B cell (primary cell): ENCODE results near the gene TSPAN16. TPM values are rescaled to one million over a fixed set of nuclear protein-coding genes. Genes with fewer than 3 reads are reported as not detected.
A peak's percentile ranks its signal among the peaks of the same experiment; 100 is the strongest.

Experiments
- ATAC-seq: fragments of 200-7000 bp; cut with Tn5 transposase; one replicate; pipeline ENCODE4 v1.10.0; 2021; ENCODE audit warnings: low read depth, mild to moderate bottlenecking, moderate number of reproducible peaks, moderate library complexity
- CTCF ChIA-PET: fragments of 350-600 bp; sonication (Branson Sonifier 250); formaldehyde crosslinking; loops from one replicate; lab custom pipeline; 2021; ENCODE audit warnings: antibody characterized with exemption, inconsistent platforms; lab: Charles Lee
- POLR2A ChIA-PET: fragments of 350-600 bp; sonication (Branson Sonifier 250); formaldehyde crosslinking; loops from one replicate; lab custom pipeline; 2021; ENCODE audit warnings: antibody characterized with exemption; lab: Charles Lee
- DNase-seq: peaks from one replicate; pipeline ENCODE4 v3.0.0; 2013
- H2AFZ ChIP-seq: 2 replicates; pipeline ENCODE4 v1.6.1; 2012; ENCODE audit warnings: mild to moderate bottlenecking, low read depth, low read length; ENCODE audit not compliant: insufficient read depth, poor library complexity, severe bottlenecking
- H3K27ac ChIP-seq, 2 donors: 1 replicate in 1 of 2; 2 replicates in 1 of 2; pipeline ENCODE4 v1.5.1; 2012 to 2013; ENCODE audit warnings: low read length in 2 of 2, mild to moderate bottlenecking in 2 of 2, moderate library complexity in 1 of 2
- H3K27me3 ChIP-seq, 4 experiments: fragments of 200-600 bp in 1 of 4; sonication (generic) in 1 of 4; replicated peaks in 1 of 4; 1 replicate in 2 of 4; 2 replicates in 2 of 4; pipeline versions ENCODE4 v1.6.1 to v1.7.0; 2013 to 2016; ENCODE audit warnings: low read length in 3 of 4, mild to moderate bottlenecking in 2 of 4, mixed read lengths in 1 of 4, moderate library complexity in 1 of 4; ENCODE audit not compliant: insufficient read depth in 4 of 4, control insufficient read depth in 3 of 4; ENCODE audit errors: control extremely low read depth in 1 of 4
- H3K36me3 ChIP-seq, 2 experiments: replicated peaks in 1 of 2; 1 replicate in 1 of 2; 2 replicates in 1 of 2; pipeline versions ENCODE4 v1.6.1 to v1.7.1; 2013; ENCODE audit warnings: low read length in 1 of 2; ENCODE audit not compliant: insufficient read depth in 2 of 2, control insufficient read depth in 1 of 2; ENCODE audit errors: control extremely low read depth in 1 of 2, extremely low read depth in 1 of 2
- H3K4me1 ChIP-seq, 2 donors: fragments of 200-600 bp in 1 of 2; sonication (generic) in 1 of 2; 1 replicate in 1 of 2; 2 replicates in 1 of 2; pipeline versions ENCODE4 v1.5.1 to v1.6.1; 2013 to 2017; ENCODE audit warnings: low read length in 2 of 2; ENCODE audit not compliant: control insufficient read depth in 2 of 2, insufficient read depth in 2 of 2
- H3K4me2 ChIP-seq: replicated peaks from 2 replicates; pipeline ENCODE3; 2012; ENCODE audit warnings: mild to moderate bottlenecking, low read depth, low read length; ENCODE audit not compliant: poor library complexity, severe bottlenecking
- H3K4me3 ChIP-seq, 5 experiments: fragments of 200-600 bp in 1 of 5; sonication (generic) in 1 of 5; 1 replicate in 3 of 5; 2 replicates in 2 of 5; pipeline versions ENCODE4 v1.5.1 to v1.7.0; 2011 to 2016; ENCODE audit warnings: low read length in 4 of 5, mild to moderate bottlenecking in 4 of 5, low read depth in 2 of 5, control low read depth in 1 of 5, moderate library complexity in 1 of 5; ENCODE audit not compliant: insufficient read depth in 1 of 5; ENCODE audit errors: control extremely low read depth in 1 of 5, extremely low read depth in 1 of 5
- H3K79me2 ChIP-seq: fragments of 200-600 bp; sonication (generic); one replicate; pipeline ENCODE4 v1.6.0; 2016; ENCODE audit warnings: low read length; ENCODE audit not compliant: control insufficient read depth, insufficient read depth
- H3K9ac ChIP-seq: fragments of 200-600 bp; sonication (generic); 2 replicates; pipeline ENCODE4 v1.6.1; 2017; ENCODE audit warnings: mild to moderate bottlenecking, low read length, moderate library complexity
- H3K9me3 ChIP-seq, 3 donors: one replicate each; pipeline versions ENCODE4 v1.6.1 to v1.7.1; 2013; ENCODE audit warnings: low read length in 2 of 3; ENCODE audit not compliant: control insufficient read depth in 2 of 3, insufficient read depth in 1 of 3; ENCODE audit errors: control extremely low read depth in 1 of 3
- H4K20me1 ChIP-seq: 2 replicates; pipeline ENCODE4 v1.6.0; 2012; ENCODE audit warnings: mild to moderate bottlenecking, low read length; ENCODE audit not compliant: insufficient read depth, control insufficient read depth, poor library complexity, severe bottlenecking
- H3K27ac Mint-ChIP-seq: one replicate; pipeline ENCODE4 v1.8.0; 2021; ENCODE audit warnings: mixed read lengths
- H3K27me3 Mint-ChIP-seq: one replicate; pipeline ENCODE4 v1.8.0; 2021; ENCODE audit warnings: mixed read lengths
- H3K4me1 Mint-ChIP-seq: one replicate; pipeline ENCODE4 v1.8.0; 2021; ENCODE audit warnings: mixed read lengths
- H3K4me3 Mint-ChIP-seq: one replicate; pipeline ENCODE4 v1.8.0; 2021; ENCODE audit warnings: mixed read lengths
- H3K9me3 Mint-ChIP-seq: one replicate; pipeline ENCODE4 v1.8.0; 2022; ENCODE audit warnings: mixed read lengths; ENCODE audit not compliant: insufficient read depth
- CTCF ChIP-seq: fragments of 200-600 bp; IDR thresholded peaks from one replicate; pipeline ENCODE4 v1.8.0; 2022; ENCODE audit warnings: antibody characterized with exemption, mild to moderate bottlenecking
- EZH2 ChIP-seq: IDR thresholded peaks from 2 replicates; pipeline ENCODE4 v1.6.1; 2012; ENCODE audit warnings: borderline replicate concordance, low read depth, mild to moderate bottlenecking, moderate library complexity, low read length; ENCODE audit not compliant: insufficient read depth, poor library complexity, severe bottlenecking
- WGBS: methylation state at CpG from one replicate; pipeline ENCODE4 v1.1.5; 2013; ENCODE audit warnings: missing lambda C conversion rate; ENCODE audit not compliant: insufficient coverage; 5-methylcytosine and 5-hydroxymethylcytosine counted together
- intact Hi-C: fragments of 100-400 bp; cut with micrococcal nuclease; formaldehyde crosslinking; loops from one replicate; pipeline ENCODE4 v1.10.0; 2022
- polyA plus RNA-seq: library from polyadenylated mRNA; depleted of rRNA; stranded (reverse); fragments of >200 nt; gene quantifications from 2 replicates; pipeline ENCODE4 v1.2.3, GENCODE V29; 2012
- total RNA-seq, 2 donors: library from RNA; stranded (reverse); fragments of 120-200 nt in 1 of 2; gene quantifications; 1 replicate in 1 of 2; 2 replicates in 1 of 2; pipeline versions ENCODE4 v1.2.3 to v1.2.4, GENCODE V29; 2013 to 2022

Gene TSPAN16
- total and polyA plus RNA-seq, 2 donors (not counting 1 experiment from before 2014, with no cell fraction given), result not detected

- Histone ChIP-seq H3K4me3 (peak within 1 kb of the TSS in 4 of 5 experiments; percentile 23 to 46 (median 36)), H3K4me2 (peak within 1 kb of the TSS; percentile 84), H4K20me1 (no peaks in the 10 kb centered on the region), H3K9ac (peak within 1 kb of the TSS; percentile 26), H3K27me3 (peaks cover 0 to 11% (median 4%) of the 10 kb centered on the region in 4 experiments), H3K9me3 (peaks cover 0 to 12% (median 0%) of the 10 kb centered on the region in 3 donors), H3K79me2 (no peaks in the 10 kb centered on the region), H2AFZ (peak within 1 kb of the TSS; percentile 54), H3K4me1 (peaks cover 4 to 7% of the 10 kb centered on the region in 2 donors), H3K36me3 (no peaks in the 10 kb centered on the region), H3K27ac (no peak within 1 kb of the TSS)
- CTCF ChIA-PET, result no interaction called here
- intact Hi-C loops, result no loop called here
- POLR2A ChIA-PET, result no interaction called here
- peaks cover 15% of the 10 kb centered on the region for H3K4me1 Mint-ChIP-seq
- H3K9me3 Mint-ChIP-seq, result no peaks in the 10 kb centered on the region
- ATAC-seq (peak; percentile 79), DNase-seq (peak; percentile 85)
- H3K27ac Mint-ChIP-seq, result peak within 1 kb of the TSS; percentile 53
- TF ChIP-seq CTCF (no peak), EZH2 (no peak)
- peaks cover 13% of the 10 kb centered on the region for H3K27me3 Mint-ChIP-seq
- peak within 1 kb of the TSS; percentile 82 for H3K4me3 Mint-ChIP-seq
- 10% methylated on average over 46 of the region's 62 CpGs for WGBS
Observed at GRCh38 chr19:11355160-11356073, 59.5 kb downstream of the TSPAN16 start, which contains the start of gene PLPPR2. Gene PLPPR2 (plus strand): TSS chr19:11355432. CDS start chr19:11357674, 2,242 bp downstream.

- Histone ChIP-seq H4K20me1 (no peaks in the 10 kb centered on the region), H3K36me3 (no peaks in the 10 kb centered on the region), H3K9ac (no peak overlapping the region), H3K27ac (no peak overlapping the region), H3K4me2 (peak overlapping the region; percentile 84), H3K27me3 (peaks cover 0 to 11% (median 4%) of the 10 kb centered on the region in 4 experiments), H3K9me3 (peaks cover 0 to 12% (median 0%) of the 10 kb centered on the region in 3 donors), H3K4me3 (peak overlapping the region in 2 of 5 experiments; percentile 32 to 46), H2AFZ (no peak overlapping the region), H3K79me2 (no peaks in the 10 kb centered on the region), H3K4me1 (peaks cover 4 to 7% of the 10 kb centered on the region in 2 donors)
- ChIA-PET CTCF (no interaction called here), POLR2A (no interaction called here)
- Mint-ChIP-seq H3K4me1 (peaks cover 15% of the 10 kb centered on the region), H3K27me3 (peaks cover 13% of the 10 kb centered on the region), H3K27ac (peak overlapping the region; percentile 53), H3K9me3 (no peaks in the 10 kb centered on the region), H3K4me3 (peak overlapping the region; percentile 82)
- WGBS, result 94% methylated on average over 6 of the region's 6 CpGs
- TF ChIP-seq CTCF, result no peak
- no peak for TF ChIP-seq EZH2
- DNase-seq (no peak), ATAC-seq (no peak)
- intact Hi-C loops, result no loop called here
Observed at GRCh38 chr19:11356074-11356397, 60.1 kb downstream of the TSPAN16 start.
